Measurements from ENCODE around the gene LRRTM3.

Gene LRRTM3

DNA sequence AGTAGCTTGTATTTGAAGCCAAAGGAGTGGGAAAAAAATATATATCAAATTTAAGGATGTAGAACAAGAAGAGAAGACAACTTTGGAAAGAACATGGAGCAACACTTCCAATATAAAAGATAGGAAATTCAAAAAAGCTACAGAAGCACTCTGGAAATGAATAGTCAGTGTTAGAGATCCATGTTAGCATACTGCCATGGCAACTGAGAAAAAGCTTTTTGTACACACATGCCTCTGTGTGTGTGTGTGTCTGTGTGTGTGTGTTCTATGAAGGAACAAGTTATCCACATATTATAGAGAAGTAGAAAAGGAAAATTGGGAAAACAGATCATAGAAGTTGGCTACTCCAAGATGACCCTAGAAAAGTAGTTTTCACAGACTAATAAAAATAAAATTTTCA, 96.3 kb downstream of the LRRTM3 start:
- no peak for DNase-seq (ENCODE audit: low read depth)

- DNase-seq (ENCODE audit: low read depth), result no peak
Observed at GRCh38 chr10:67033878-67034277, 108.0 kb downstream of the LRRTM3 start.

DNA sequence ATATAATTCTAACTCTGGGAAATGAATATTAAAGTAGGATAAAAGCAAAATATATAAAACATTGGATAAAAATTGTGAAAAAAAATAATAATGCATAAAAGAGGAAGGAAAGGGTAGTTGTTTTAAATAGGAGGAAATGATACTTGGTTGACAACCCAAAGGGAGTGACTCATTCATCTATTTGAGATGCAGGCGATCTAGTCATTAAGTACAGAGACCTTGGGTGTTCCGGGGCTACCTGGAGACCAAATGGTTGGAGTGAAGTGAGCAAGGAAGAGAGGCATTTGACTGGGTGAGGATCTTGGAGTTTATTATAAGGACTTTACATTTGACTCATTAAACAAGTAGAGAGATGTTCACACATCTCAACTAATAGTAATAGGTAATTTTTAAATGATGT, 111.0 kb downstream of the LRRTM3 start:
- DNase-seq (ENCODE audit: low read depth), result no peak

- DNase-seq (ENCODE audit: low read depth), result no peak
Observed at GRCh38 chr10:67043041-67043440, 117.2 kb downstream of the LRRTM3 start.

DNA sequence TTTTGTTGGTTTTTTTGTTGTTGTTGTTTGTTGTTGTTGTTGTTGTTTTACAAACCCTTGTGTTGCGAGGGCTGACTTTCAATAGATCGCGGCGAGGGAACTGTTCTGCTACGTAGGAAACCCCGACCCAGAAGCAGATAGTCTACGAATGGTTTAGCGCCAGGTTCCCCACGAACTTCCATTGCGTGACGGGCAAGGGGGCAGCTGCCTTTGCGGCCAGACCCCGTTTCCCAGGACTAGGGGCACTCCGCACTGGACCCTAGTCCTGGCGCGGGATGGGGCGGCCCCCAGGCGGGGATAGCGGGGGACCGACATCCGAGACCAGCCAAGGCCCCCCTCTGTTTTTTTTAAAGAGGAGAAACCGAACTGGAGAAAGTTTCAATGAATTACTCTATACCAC, 119.6 kb downstream of the LRRTM3 start:
- DNase-seq (ENCODE audit: low read depth), result no peak

DNA sequence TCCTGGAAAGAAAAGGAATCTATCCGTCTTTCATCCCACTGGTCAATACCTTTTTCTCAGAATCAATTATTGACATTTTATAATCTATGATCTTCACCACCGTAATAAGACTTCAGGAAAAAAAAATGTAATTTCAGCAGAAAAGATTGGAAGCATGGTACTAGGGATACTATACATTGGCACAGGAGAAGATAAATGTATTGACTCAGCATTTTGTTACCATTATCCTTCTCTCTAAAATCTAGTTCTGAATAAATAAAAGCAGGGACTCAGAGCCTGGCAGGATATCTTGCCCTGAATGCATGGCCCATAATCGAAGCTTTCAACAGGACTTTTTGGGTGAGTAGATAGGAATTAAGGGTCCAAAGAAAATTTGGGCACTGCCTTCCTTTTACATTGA, 120.7 kb downstream of the LRRTM3 start:
- DNase-seq (ENCODE audit: low read depth), result no peak

- no peak for DNase-seq (ENCODE audit: low read depth)
Observed at GRCh38 chr10:67049988-67050387, 124.2 kb downstream of the LRRTM3 start.

- no peak for DNase-seq (ENCODE audit: low read depth)
Observed at GRCh38 chr10:67050415-67050814, 124.6 kb downstream of the LRRTM3 start.

DNA sequence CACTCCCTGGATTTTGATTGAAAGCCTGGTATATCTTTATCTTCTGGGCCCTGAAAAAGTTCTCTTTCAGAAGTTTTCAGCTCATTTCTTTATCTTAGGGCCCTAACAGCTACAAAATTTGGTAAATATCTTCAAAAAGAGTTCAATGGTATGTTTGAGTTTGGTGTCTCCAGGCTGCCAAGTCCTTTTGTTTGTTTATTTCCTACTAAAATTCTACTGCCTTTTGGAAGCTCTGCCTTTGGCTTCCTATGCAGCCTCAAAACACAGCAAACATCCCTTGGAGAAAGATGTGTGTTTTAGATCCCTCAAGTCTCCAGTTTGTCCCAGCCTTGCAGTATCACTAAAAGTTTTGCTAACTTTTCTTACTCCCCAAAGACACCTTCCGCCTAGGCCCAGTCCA, 146.8 kb downstream of the LRRTM3 start:
- DNase-seq (ENCODE audit: low read depth), result no peak

- no peak for DNase-seq (ENCODE audit: low read depth)
Observed at GRCh38 chr10:67075491-67075971, 149.7 kb downstream of the LRRTM3 start.

DNA sequence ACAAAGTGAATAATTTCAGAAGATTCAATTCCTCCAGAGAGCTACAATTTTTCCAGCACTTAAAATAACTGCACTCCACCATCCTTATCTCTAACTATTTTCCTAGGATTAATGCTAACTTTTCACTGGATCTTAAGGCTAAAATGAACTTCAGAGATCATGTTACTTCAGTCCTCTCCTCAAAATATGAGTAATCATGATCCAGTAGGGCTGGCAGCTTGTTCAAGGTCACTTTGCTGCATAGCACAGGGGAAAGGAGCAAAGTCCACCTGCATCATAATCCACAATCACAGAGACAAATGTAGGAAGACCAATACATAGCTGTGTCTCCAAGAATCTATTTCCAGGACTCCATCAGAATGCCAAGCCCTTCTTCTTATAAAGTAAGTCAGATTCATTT, 150.3 kb downstream of the LRRTM3 start:
- DNase-seq (ENCODE audit: low read depth), result no peak

GRCh38 chr10:67077376-67077775, 151.5 kb downstream of the LRRTM3 start:
- no peak for DNase-seq (ENCODE audit: low read depth)

GRCh38 chr10:67079126-67079525, 153.3 kb downstream of the LRRTM3 start:
- DNase-seq (ENCODE audit: low read depth), result no peak

DNA sequence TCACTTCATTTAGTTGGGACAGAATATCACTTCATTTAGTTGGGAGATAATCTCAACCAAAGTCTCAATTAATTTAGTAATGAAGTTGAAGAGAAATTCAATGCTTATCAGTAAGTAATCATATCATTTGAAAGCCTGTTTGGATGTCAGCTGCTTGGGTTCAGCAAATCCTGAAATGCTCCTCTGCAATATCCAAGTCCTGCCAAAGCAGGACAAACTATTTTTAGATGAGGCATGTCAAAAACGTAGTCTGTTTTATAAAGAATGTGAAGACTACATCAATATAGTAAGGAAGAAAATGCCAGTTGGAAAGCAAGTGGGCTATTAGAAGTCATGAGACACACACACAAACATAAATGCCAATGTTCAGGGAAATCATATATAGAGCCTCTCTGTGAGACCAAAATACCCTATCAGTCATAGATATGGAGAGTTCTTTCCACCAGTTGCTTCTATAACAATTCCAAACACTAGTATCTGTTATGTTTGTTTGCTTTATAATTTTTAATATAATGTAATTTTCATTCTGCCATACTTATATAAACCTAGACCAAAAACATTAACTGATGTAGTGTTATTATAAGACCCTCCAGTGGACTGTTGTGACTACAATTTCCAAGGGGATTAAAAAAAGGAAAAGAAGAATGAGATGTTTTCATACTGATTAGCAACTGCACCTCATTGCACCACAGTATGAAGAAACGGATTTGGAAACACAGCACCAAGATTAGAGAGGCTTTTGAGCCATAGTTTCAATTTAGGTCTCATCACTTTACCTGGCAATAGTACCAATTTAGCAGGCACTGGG, 160.7 kb downstream of the LRRTM3 start:
- DNase-seq (ENCODE audit: low read depth), result no peak

DNA sequence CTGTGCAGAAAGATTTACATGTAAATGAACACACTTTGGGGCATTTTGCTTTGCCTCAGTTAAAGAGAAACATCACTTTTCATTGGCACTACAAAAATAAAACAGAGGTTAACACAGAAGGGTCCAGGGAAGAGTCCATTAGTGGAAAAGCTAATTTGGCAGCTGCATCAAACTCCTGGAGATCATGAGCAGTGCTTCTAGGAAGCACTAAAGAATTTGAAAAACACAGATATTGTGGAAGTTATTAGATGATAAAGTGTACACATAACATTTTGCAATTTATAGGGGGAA, 161.2 kb downstream of the LRRTM3 start:
- DNase-seq (ENCODE audit: low read depth), result no peak

DNA sequence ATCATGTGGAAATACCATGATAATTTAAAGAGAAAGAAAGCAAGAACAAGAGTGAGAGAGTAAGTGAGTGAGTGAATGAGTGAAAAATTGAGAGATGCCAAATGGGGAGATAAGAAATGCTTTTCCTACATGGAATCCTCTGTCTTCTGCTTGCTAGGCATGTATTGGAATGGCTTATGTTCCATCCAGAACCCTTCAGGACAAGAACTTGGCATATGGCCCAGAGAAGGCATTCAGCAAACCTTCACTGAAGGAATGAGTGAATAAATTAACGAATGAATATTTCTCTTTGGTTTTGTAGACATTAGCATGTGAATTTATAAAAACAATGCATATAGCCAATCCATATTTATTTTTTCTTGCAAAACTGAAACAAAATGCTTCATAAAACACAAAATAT, 162.2 kb downstream of the LRRTM3 start:
- DNase-seq (ENCODE audit: low read depth), result no peak

DNA sequence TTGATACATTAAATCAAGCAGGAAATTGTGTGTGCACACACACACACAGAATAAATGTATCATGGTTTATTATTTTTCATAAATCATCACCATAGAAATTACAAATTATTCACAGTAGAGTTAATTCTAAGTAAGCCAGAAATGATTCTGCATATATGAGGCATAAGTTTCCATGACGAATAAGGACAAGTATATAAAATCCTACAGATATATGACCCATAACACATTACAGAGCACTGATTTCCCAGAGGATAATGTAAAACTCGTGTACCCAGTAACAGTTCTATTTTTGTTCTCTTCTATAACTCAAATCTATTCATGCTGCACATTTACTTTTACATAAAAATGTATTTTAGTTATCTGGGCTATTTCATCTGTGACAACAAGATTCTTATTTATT, 169.7 kb downstream of the LRRTM3 start:
- DNase-seq (ENCODE audit: low read depth), result no peak

DNA sequence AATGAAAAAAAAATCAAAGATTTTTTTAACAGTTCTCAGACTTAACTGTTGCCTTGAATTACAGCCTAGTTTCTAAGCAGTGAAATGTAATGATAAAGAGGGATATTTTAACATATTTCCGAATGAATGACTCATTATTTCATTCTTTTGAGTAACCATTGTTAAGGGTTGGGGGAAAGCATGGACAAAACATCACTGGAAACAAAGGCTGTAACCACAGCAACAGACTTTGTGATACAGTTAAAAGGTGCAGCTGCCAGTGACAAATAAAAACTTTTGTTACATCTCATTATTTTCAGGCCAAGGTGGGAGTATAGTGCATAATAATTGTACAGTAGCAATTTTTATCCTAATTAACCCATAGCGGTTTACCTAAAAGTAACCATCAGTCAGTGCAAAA, 172.6 kb downstream of the LRRTM3 start:
- no peak for DNase-seq (ENCODE audit: low read depth)

DNA sequence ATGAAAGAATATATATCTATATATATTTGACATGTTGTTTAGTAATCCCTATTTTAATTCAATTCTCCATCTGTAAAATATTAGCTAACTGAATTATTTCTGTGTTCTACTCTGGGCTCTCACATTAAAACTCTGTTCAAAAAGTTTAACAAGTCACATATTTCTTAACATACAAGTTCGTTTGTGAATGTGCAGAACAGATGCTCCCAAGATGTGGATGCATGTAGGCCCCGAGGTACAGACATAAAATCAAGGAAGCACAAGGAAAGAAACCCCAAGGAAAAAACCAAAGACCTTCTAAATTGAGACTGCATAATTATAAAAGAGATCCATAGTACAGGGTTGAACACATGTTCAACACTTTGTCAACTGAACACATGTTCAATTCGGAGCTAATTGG, 175.1 kb downstream of the LRRTM3 start:
- DNase-seq (ENCODE audit: low read depth), result no peak

GRCh38 chr10:67107670-67108069, 181.8 kb downstream of the LRRTM3 start:
- DNase-seq (ENCODE audit: low read depth), result no peak

- DNase-seq (ENCODE audit: low read depth), result no peak
Observed at GRCh38 chr10:67110286-67110685, 184.4 kb downstream of the LRRTM3 start.

DNA sequence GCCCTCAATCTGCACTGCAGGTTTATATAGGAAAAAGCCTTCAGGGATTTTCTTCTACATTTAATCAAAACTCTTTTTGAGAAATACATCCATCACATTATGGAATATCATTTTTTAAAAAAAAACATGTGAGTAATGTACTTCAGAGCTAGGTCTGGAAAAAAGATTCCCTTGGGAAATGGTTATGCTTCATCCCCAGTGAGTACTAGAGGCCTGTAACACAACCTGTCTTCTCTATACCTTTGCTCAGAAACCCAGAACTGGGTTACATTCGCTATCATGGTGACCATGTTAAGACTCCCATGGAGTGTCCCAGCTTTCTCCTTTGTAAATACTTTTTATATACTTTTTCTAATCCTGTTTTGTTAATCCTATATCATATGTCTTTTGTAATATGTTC, 186.9 kb downstream of the LRRTM3 start:
- no peak for DNase-seq (ENCODE audit: low read depth)

- DNase-seq (ENCODE audit: low read depth), result no peak
Observed at GRCh38 chr10:67114945-67115344, 189.1 kb downstream of the LRRTM3 start.

GRCh38 chr10:67115972-67116371, 190.1 kb downstream of the LRRTM3 start:
- DNase-seq (ENCODE audit: low read depth), result no peak

- DNase-seq (ENCODE audit: low read depth), result no peak
Observed at GRCh38 chr10:67119651-67120050, 193.8 kb downstream of the LRRTM3 start.
